HG03280 (cell line): Measurements from ENCODE around the gene ABCF2.

Source experiments
- ATAC-seq: cut with Tn5 transposase; IDR thresholded peaks from one replicate; pipeline ENCODE4 v1.9.1; 2021; ENCODE audit warnings: mild to moderate bottlenecking, moderate library complexity; ENCODE audit not compliant: unreplicated experiment

ABCF2 gene

GRCh38 chr7:151175047-151175792 lies 51.8 kb downstream of the ABCF2 start:
- no peak for ATAC-seq

- no peak for ATAC-seq
Measured at GRCh38 chr7:151174246-151175046, 52.6 kb downstream of the ABCF2 start.

GRCh38 chr7:151173386-151174245 lies 53.4 kb downstream of the ABCF2 start:
- ATAC-seq = no peak

- peak; percentile 76 for ATAC-seq
Measured at GRCh38 chr7:151172273-151173141, 54.5 kb downstream of the ABCF2 start.

- no peak for ATAC-seq
Measured at GRCh38 chr7:151168787-151169162, 58.2 kb downstream of the ABCF2 start.

GRCh38 chr7:151168003-151168786 lies 58.8 kb downstream of the ABCF2 start:
- ATAC-seq = no peak

GRCh38 chr7:151167197-151167961 lies 59.6 kb downstream of the ABCF2 start, which contains the start of gene GBX1:
GBX1 (minus strand) TSS chr7:151167694; CDS start chr7:151167548, 146 bp downstream.
- ATAC-seq = no peak

- no peak for ATAC-seq
Measured at GRCh38 chr7:151166629-151167196, 60.3 kb downstream of the ABCF2 start.
